DMS153 treated with DMSO at 0.1 percent for 48 hours (cell line): ENCODE results near the gene ATP6V1A.
"Not testable (repeated sequence)": the region's sequence is repeated elsewhere in the genome, so short reads cannot be mapped to it uniquely, and the experiment has no call there.

Experiments used
- DNase-seq: peaks from one replicate; lab custom pipeline; 2025; ENCODE audit not compliant: unreplicated experiment; lab: John Stamatoyannopoulos, UW

The ATP6V1A gene

DNA sequence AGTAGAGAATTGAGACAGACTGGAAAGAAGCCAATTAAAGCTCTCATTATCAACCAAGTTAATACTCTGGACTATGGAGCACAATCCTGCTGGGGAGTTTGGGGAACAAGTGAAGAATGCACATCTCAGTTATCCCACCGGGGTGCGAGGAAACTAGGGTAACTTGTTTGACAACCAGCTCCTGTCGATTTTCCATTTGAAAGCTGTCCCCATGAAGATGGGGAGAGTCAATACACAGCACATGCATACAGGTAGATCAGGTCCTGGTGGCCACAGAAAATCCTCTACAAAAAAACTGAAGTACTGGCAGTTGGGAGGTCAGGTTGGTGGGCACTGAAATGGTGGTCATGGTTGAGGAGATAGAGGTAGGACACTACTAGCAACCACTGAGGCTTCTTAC, 66.0 kb downstream of the ATP6V1A start:
- DNase-seq: no peak

- DNase-seq: no peak
Observed at GRCh38 chr3:113819866-113820265, 73.0 kb downstream of the ATP6V1A start.

- no peak for DNase-seq
Observed at GRCh38 chr3:113825090-113825489, 78.3 kb downstream of the ATP6V1A start.

DNA sequence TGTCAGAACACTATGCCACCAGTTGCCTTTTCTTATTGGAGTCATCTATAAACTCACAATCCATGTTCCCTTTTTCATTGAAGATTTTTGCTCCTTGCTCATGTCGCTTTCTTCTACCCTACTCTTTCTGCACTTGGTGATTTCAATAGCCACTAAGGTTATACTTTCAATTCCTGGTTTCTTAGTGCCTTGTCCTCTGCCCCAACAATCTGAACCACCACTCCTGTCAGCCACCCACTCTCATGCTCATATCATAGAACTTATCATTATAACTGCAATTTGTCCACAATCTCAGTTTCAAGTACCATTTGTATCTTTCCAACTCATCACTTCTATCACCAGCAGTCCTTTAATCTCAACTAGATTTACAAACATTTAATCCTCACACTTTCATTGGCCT, 81.8 kb downstream of the ATP6V1A start:
- DNase-seq: no peak

- no peak for DNase-seq
Observed at GRCh38 chr3:113829576-113830354, 82.9 kb downstream of the ATP6V1A start.

- no peak for DNase-seq
Observed at GRCh38 chr3:113831103-113831355, 84.2 kb downstream of the ATP6V1A start.

DNA sequence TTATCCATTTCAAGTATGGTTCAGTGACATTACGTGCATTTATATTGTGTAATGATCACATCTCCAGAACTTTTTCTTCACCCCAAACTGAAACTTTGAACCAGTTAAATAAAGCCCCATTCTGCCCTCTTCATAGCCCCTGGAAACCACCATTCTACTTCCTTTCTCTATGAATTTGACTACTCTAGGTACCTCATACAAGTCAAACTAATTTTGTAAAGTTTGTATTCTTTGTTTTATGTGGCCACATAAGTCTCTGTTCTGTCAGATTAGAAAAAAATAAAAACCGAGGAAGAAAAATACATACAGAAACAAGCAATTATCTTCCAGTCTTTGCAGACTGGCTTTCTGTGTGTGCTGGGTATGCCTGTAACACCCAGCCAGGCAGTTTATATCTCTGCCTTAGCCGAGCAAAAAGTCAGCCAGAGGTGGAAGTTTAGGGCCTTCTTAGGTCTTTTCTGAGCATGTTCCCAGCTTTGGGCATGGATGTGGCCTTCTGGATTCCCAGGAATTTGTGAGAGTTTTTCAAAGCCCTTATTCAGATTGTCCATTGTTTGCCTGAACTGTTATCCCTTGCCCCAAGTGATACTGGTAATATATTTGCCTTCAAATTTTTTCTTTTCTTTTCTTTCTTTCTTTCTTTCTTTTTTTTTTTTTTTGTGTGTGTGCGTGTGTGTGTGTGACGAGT, 85.8 kb downstream of the ATP6V1A start:
- no peak for DNase-seq

DNA sequence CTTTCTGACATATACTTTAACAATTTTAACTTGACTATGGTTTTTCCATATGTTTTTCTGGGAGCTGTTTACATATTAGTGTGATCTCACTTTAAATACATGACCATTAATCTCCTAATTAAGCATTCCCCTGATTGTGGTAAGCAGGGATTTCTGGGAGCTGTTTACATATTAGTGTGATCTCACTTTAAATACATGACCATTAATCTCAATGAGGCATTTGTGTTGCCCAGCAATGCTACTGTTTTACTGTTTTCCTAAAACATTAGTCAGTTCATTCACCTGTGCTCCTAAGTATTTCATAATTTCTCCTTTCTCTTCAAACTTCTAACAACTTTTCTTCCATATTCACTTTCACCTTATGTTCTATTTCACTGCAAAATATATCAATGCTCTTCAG, 88.1 kb downstream of the ATP6V1A start:
- DNase-seq: no peak

DNA sequence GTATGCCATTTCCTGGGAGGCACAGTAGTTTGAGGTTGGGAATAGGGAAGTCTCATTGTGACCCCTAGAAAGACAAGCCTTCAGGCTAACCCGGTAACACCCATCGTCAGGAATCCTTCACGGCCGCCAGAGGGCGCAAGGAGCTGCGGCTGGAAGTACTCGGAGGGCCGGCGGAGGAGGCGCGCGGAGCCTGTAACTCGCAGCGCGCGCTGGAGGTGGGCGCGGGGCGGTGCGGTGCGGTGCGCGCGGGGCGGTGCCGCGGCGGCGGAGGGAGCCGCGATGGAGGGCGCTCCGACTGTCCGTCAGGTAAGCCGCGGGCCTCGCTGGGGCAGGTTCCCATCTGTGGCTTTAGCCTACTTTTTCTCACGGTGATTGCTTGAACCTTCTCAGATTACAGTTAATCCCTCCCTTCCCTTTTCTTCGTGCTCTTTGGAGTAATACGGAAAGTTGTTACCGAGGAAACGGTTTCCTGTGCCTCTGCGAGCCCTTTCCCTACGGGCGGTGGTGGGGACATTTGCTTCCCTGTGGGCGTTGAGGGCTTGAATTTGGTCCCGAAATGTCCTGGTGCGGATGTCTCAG, 91.9 kb downstream of the ATP6V1A start, which contains the start of gene GRAMD1C:
TSS of gene GRAMD1C (plus strand) at position 158 of the 579 bp plus-strand sequence. CDS start at position 280, 122 bp downstream.
- DNase-seq: peak; percentile 85

- DNase-seq: no peak
Observed at GRCh38 chr3:113839551-113839950, 92.7 kb downstream of the ATP6V1A start.

DNA sequence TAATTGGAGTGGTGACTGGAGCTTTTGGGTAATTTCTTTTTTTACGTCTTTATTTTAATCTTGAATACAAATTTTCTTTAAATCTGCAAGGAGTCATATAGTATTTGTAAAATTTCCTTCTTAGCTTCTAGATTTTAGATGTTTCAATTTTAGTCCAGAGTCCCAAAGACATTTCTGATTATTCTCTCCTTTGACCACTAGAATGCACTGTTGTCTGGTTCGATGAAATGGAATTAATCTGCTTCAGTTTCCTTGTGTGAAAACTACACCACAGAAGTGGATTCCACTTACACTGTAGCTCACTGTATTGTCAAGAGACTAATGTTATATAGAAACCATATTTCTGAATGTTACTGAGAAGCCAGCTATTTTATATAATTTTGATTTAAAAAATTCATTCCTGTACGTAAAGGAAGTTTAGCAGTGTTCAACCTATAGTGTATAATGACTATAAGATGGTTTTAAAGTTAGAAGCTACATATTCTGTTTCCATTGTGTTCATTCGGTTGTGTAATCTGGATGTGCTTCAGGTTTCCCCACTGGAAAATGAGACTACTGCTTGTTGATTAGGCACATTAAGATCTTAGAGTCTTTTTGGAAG, 97.9 kb downstream of the ATP6V1A start:
- peak; percentile 41 for DNase-seq

DNA sequence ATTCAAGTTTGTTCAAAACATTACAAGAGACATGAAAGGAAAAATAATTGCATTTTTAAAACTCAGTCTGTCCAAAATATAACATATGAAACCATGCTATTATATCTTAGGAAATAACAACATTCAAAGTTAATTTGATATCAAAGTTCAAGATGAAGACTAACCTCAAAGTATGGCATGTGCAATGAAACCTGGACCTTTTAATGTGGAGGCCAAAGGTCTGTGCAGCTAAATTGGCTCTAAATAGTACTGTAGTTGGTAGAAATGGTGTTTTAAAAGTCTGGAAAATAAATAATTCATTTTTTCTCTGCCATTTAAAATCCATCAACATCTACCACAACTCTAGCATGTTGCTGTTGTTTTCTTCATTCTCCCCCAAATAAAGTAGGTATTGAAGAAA, 100.4 kb downstream of the ATP6V1A start:
- no peak for DNase-seq

DNA sequence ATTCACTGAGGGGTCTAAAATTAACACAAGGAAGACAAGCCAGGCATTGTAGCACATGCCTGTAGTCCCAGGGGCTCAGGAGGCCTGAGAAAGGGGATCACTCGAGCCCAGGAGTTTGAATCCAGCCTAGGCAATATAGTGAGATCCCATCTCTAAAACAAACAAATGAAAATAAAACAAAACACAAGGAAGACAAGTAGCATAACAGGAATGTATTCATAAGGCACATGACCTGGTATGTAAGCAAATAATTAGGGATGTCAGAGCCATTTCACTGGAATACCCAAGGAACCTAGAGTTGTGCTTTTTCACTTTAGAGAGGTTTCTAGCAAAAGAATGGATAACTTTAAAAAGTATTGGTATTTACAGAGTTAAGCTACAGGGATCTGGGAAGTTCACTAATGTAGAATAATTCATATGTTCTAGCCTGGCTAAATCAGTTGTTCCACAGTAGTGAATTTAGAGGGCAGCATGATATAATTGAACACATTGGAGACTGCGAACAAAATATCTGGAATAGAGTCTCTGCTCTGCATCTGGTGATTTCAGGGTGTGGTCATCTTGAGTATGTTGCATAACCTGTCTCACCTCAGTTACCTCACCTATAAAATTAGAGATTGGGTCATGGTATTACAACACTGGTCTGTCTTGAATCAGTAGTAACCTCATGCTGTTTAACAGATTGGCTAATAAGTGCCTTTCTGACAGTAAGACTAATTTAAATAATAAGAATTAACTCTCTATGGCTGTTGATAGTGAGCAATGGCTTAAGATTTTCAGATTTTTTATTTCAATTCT, 101.0 kb downstream of the ATP6V1A start:
- DNase-seq: no peak

DNA sequence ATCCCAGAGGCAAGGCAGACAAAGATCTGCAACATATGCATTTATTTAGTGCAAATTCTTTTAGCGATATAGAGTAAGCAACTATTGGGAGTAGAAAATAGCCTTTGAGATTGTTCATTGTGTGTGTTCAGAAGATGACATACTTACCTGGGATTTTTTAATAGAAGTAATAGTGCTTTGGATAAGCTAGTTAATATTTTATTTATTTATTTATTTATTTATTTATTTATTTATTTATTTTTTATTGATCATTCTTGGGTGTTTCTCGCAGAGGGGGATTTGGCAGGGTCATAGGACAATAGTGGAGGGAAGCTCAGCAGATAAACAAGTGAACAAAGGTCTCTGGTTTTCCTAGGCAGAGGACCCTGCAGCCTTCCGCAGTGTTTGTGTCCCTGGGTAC, 102.2 kb downstream of the ATP6V1A start:
- not testable (repeated sequence) for DNase-seq

- DNase-seq: not testable (repeated sequence)
Observed at GRCh38 chr3:113849841-113850240, 103.0 kb downstream of the ATP6V1A start.

GRCh38 chr3:113850391-113850790, 103.6 kb downstream of the ATP6V1A start:
- DNase-seq: not testable (repeated sequence)

GRCh38 chr3:113852506-113852905, 105.7 kb downstream of the ATP6V1A start:
- no peak for DNase-seq
